NB4 (cell line): ENCODE results near the gene SERINC3.
A peak's percentile ranks its signal among the peaks of the same experiment; 100 is the strongest.

ENCODE experiments used
- DNase-seq: peaks from one replicate; pipeline ENCODE4 v3.0.0; 2010; ENCODE audit warnings: low read depth
- H3K4me3 ChIP-seq: one replicate; pipeline ENCODE4 v1.5.1; 2011; ENCODE audit warnings: mild to moderate bottlenecking, low read depth, low read length, moderate library complexity
- CTCF ChIP-seq: IDR thresholded peaks from one replicate; pipeline ENCODE4 v1.5.1; 2012; ENCODE audit warnings: low read depth, low read length
- MAX ChIP-seq: IDR thresholded peaks from 2 replicates; pipeline ENCODE4 v1.6.1; 2011; ENCODE audit warnings: low read depth, low read length
- MYC ChIP-seq: IDR thresholded peaks from 2 replicates; pipeline ENCODE4 v1.6.1; 2011; ENCODE audit warnings: low read depth, low read length
- POLR2A ChIP-seq: IDR thresholded peaks from 2 replicates; pipeline ENCODE4 v1.6.1; 2011; ENCODE audit warnings: mild to moderate bottlenecking; ENCODE audit not compliant: insufficient read length; ENCODE audit errors: extremely low read depth

The SERINC3 gene

DNA sequence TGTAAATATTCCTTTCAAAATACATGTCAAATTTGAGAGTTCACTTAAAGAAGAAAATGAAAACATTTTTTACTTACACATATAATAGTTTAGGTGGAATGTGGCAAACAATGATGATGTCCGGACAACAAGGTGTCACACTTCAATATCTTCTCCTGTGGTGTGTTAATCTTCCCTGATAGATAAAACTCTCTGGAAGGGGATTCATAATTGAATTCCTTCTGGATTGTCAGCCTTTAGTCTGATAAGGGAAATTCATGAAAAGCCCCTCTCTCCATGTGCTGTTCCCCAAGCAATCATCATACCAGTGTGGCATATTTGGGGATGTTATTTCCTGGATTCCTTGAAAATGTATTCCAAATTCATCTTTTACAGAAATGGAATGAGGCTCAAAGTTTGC, 971 bp upstream of the SERINC3 start:
- TF ChIP-seq MAX (no peak), POLR2A (no peak), CTCF (no peak), MYC (no peak)
- no peak overlapping the region for H3K4me3 ChIP-seq
- DNase-seq, result no peak

DNA sequence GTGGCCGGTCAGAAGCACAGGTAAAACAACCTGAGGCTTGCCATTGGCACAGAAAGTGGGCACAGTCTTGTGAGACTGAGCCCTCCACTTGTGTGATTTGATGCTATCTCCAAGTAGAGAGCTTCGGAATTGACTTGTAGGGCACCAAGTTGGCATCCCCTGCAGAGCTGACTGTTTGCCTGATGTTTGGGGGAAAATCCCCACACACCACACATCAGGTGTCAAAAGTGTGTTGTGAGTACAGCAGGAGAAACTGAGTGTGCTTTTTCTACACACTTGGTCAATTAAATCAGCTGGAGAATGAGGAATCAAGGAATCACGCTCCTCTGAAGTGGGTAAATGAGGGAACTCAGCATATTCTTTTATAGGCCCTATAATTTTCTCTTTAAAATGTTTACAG, 989 bp downstream of the SERINC3 start:
- no peak for TF ChIP-seq POLR2A
- no peak for DNase-seq
- peak overlapping the region; percentile 90 for H3K4me3 ChIP-seq

DNA sequence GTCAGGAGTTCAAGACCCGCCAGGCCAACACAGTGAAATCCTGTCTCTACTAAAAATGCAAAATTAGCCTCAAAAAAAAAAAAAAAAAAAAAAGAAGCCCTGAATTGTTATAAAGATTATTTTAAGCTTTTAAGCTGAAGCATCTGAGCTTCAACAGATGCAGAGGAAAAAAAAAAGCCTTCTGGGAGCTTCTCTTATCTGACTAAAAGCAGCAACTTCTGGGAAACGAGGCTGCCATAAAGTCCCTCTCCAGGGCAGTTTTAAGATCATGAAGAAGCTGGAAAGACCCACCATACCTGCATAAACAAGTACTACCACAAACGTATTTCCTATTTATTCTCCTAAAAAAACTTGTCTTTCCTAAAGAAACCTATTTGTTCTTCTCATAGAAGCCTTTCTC, 3.6 kb downstream of the SERINC3 start:
- DNase-seq, result no peak
- TF ChIP-seq MAX, result no peak
- TF ChIP-seq POLR2A, result no peak
- no peak for TF ChIP-seq MYC
- TF ChIP-seq CTCF, result no peak
- no peak overlapping the region for H3K4me3 ChIP-seq

DNA sequence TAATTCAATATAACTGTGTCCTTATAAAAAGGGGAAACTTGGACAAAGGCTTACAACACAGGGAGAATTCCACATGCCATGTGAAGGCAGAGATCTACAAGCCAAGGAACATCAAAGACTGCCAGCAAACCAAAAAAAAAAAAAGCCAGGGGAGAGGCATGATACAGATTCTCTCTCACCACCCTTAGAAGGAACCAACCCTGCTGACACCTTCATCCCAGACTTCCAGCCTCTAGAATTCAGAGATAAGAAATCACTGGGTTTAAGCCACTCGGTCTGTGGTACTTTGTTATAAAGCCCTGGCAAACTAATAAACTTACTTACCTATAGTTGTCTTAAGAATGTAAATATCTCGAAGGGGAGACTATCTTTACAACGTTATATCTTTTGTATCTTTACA, 4.4 kb downstream of the SERINC3 start:
- TF ChIP-seq MAX (no peak), MYC (no peak), POLR2A (no peak), CTCF (no peak)
- H3K4me3 ChIP-seq, result no peak overlapping the region
- no peak for DNase-seq

GRCh38 chr20:44516491-44516890, 5.4 kb downstream of the SERINC3 start:
- no peak overlapping the region for H3K4me3 ChIP-seq
- DNase-seq, result no peak
- TF ChIP-seq MAX, result no peak
- TF ChIP-seq POLR2A, result no peak
- no peak for TF ChIP-seq CTCF
- TF ChIP-seq MYC, result no peak

DNA sequence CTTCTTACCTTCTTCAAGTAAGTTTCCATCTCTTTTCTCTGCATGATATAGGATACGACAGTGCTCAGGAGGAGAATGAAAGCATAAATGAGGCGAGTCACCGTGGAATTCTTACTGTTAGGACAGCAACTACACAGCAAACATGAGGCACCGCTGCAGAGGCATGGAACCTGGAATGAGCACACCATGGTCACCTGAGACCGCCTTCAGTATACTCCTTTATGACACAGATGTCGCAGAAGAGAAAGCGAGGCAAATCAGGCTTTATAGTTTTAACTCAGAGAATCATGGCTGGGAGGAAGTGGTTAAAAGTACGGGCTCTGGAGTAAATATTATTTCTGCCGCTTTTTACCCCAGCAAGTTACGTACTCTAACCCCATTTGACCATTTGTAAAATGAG, 8.0 kb downstream of the SERINC3 start:
- no peak overlapping the region for H3K4me3 ChIP-seq
- no peak for DNase-seq
- TF ChIP-seq CTCF (no peak), MAX (no peak), MYC (no peak), POLR2A (no peak)
